PFSK-1 (cell line): Measurements from ENCODE around the gene LMOD2. TPM values are rescaled to one million over a fixed set of nuclear protein-coding genes. Genes with fewer than 3 reads are reported as not detected.

ENCODE experiments used
- FOXP2 ChIP-seq: optimal IDR thresholded peaks from 2 replicates; pipeline ENCODE3; 2011; ENCODE audit warnings: borderline replicate concordance, control low read depth, inconsistent platforms; ENCODE audit not compliant: insufficient read depth; ENCODE audit errors: extremely low read length, extremely low read depth
- POLR2AphosphoS5 ChIP-seq: IDR thresholded peaks from 2 replicates; pipeline ENCODE4 v1.6.1; 2012; ENCODE audit warnings: low read depth, mild to moderate bottlenecking, control low read depth, low read length, moderate library complexity
- SIN3A ChIP-seq: IDR thresholded peaks from 2 replicates; pipeline ENCODE4 v1.6.1; 2012; ENCODE audit warnings: mild to moderate bottlenecking, low read length, moderate library complexity, borderline replicate concordance; ENCODE audit not compliant: insufficient read depth
- TAF1 ChIP-seq: IDR thresholded peaks from 2 replicates; pipeline ENCODE4 v1.6.1; 2012; ENCODE audit warnings: low read length, control low read depth, borderline replicate concordance; ENCODE audit not compliant: insufficient read depth
- polyA plus RNA-seq: library from polyadenylated mRNA; unstranded; fragments of >200 nt; gene quantifications from one replicate; pipeline ENCODE4 v1.2.1, GENCODE V29; 2012; ENCODE audit warnings: low read depth, missing spikeins; ENCODE audit not compliant: insufficient read length
- TF ChIP-seq, protein P1 (sequence below), 2 experiments: IDR thresholded peaks; 2 replicates each; pipeline versions ENCODE4 v1.6.1 to v1.8.0; 2011 to 2012; ENCODE audit warnings: low read depth in 2 of 2, low read length in 2 of 2, control low read depth in 1 of 2, inconsistent platforms in 1 of 2, mild to moderate bottlenecking in 1 of 2, moderate library complexity in 1 of 2; ENCODE audit not compliant: insufficient read depth in 1 of 2

The LMOD2 gene, protein sequence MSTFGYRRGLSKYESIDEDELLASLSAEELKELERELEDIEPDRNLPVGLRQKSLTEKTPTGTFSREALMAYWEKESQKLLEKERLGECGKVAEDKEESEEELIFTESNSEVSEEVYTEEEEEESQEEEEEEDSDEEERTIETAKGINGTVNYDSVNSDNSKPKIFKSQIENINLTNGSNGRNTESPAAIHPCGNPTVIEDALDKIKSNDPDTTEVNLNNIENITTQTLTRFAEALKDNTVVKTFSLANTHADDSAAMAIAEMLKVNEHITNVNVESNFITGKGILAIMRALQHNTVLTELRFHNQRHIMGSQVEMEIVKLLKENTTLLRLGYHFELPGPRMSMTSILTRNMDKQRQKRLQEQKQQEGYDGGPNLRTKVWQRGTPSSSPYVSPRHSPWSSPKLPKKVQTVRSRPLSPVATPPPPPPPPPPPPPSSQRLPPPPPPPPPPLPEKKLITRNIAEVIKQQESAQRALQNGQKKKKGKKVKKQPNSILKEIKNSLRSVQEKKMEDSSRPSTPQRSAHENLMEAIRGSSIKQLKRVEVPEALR
- not detected for polyA plus RNA-seq

DNA sequence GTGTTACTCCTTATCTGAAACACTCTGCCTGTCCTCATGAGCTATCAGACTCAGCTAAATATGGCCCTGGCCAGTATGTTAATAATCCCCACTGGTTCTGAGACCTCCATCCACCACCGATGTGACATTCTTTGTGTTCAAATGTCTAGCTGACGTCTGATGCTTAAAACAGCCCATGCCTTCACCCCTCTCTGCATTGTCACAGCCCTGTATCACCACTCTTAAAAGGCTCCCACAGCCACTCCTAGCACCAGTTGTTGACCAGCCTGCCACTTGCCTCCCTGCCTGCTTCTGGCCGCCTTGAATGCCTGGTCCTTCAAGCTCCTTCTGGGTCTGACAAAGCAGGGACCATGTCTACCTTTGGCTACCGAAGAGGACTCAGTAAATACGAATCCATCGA is at the start of gene LMOD2:
Gene LMOD2, plus strand, starts transcription at position 253 of the 400 bp plus-strand sequence. Its CDS starts 98 bp downstream, at position 351.
- TF ChIP-seq TAF1 (no peak), POLR2AphosphoS5 (no peak), FOXP2 (no peak), SIN3A (no peak)
- TF ChIP-seq, protein P1, sequence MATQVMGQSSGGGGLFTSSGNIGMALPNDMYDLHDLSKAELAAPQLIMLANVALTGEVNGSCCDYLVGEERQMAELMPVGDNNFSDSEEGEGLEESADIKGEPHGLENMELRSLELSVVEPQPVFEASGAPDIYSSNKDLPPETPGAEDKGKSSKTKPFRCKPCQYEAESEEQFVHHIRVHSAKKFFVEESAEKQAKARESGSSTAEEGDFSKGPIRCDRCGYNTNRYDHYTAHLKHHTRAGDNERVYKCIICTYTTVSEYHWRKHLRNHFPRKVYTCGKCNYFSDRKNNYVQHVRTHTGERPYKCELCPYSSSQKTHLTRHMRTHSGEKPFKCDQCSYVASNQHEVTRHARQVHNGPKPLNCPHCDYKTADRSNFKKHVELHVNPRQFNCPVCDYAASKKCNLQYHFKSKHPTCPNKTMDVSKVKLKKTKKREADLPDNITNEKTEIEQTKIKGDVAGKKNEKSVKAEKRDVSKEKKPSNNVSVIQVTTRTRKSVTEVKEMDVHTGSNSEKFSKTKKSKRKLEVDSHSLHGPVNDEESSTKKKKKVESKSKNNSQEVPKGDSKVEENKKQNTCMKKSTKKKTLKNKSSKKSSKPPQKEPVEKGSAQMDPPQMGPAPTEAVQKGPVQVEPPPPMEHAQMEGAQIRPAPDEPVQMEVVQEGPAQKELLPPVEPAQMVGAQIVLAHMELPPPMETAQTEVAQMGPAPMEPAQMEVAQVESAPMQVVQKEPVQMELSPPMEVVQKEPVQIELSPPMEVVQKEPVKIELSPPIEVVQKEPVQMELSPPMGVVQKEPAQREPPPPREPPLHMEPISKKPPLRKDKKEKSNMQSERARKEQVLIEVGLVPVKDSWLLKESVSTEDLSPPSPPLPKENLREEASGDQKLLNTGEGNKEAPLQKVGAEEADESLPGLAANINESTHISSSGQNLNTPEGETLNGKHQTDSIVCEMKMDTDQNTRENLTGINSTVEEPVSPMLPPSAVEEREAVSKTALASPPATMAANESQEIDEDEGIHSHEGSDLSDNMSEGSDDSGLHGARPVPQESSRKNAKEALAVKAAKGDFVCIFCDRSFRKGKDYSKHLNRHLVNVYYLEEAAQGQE (IDR thresholded peaks at IDR 0.05; ENCODE audit: insufficient read depth in 1 of 2, low read depth in 2 of 2, low read length in 2 of 2): no peak

DNA sequence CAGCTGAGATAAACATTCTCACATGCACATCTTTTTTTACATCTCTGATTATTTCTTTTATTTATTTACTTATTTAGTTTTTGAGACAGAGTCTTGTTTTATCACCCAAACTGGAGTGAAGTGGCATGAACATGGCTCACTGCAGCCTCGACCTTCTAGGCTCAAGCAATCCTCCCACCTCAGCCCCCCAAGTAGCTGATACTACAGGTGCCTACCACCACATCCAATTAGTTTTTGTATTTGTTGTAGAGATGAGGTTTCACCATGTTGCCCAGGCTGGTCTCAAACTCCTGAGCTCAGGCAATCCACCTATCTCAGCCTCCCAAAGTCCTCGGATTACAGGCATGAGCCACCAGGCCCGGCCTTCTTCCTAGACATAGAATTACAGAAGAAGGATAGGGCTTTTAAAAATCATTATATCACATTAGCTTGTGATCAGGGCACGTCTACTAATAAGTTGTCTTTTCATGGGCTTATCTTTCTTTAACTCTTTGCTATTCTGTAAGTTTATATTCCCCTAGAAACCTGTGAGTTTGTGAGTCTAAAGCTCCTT is 48.2 kb upstream of the LMOD2 start:
- no peak for TF ChIP-seq TAF1
- TF ChIP-seq, protein P1 (IDR thresholded peaks at IDR 0.05; ENCODE audit: insufficient read depth in 1 of 2, low read depth in 2 of 2, low read length in 2 of 2): no peak
- TF ChIP-seq POLR2AphosphoS5: no peak
- no peak for TF ChIP-seq SIN3A
- TF ChIP-seq FOXP2: no peak

DNA sequence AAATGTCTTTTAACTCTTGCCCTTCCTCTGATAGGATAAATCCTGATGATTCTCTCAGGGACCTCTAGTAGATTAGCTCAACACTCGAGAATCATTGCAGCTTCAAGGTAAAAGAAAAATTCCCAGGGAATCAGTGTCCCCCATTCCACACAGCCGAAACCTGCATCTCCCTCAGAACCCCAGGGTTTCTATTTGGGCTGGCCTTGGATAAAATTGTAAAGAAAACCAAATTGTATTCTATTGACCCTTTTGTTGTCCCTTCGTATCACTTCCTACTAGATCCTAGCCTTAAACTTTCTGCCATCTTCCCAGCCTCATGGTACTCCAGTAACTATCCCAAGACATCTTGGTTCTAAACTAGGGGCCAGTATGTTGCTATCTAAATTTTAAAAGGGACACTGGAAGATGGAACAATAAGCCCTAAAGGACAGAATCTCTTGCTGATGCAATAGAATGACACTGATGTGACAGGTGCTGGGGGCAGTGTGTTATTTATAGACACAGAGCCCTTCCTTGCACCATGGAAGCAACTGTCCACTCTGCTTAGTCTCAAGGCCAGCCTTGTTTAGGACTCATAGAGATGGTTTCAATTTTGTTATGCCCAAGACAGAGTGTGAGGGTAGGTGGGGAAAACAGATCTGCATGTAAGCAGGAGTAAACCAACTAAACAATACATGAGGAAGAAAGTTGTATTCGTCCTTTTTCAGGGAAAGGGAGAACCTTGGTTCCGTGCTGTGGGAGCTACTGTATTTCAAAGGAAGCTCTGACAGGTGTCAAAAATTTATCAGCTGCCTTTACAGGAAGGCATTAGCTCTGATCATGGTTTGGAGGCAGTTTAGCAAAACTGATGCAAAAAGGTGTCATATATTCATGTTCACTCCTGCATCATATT is 46.4 kb upstream of the LMOD2 start:
- no peak for TF ChIP-seq SIN3A
- TF ChIP-seq POLR2AphosphoS5: no peak
- TF ChIP-seq TAF1: no peak
- TF ChIP-seq FOXP2: no peak
- TF ChIP-seq, protein P1 (IDR thresholded peaks at IDR 0.05; ENCODE audit: insufficient read depth in 1 of 2, low read depth in 2 of 2, low read length in 2 of 2): no peak

DNA sequence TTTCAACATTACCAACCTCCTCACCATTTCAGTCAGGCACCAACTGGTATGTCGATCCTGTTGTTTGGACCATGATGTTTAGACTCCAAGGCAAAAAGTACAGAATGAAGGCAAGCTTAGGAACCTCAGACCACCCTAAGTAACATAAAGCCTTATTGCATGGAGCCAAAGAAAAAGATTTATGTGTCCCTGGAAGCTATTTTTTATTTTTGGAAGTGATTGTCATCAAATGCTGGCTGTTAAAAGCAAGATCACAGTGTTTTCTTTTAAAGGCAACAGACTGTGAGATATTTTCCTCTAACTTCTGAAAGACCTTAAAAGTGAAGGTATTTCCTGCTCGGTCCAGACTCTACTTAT is 45.8 kb upstream of the LMOD2 start:
- TF ChIP-seq SIN3A (no peak), FOXP2 (no peak), TAF1 (no peak), POLR2AphosphoS5 (no peak)
- TF ChIP-seq, protein P1 (IDR thresholded peaks at IDR 0.05; ENCODE audit: insufficient read depth in 1 of 2, low read depth in 2 of 2, low read length in 2 of 2): no peak
